ENCODE measurements around the gene ZIC2.

DNA sequence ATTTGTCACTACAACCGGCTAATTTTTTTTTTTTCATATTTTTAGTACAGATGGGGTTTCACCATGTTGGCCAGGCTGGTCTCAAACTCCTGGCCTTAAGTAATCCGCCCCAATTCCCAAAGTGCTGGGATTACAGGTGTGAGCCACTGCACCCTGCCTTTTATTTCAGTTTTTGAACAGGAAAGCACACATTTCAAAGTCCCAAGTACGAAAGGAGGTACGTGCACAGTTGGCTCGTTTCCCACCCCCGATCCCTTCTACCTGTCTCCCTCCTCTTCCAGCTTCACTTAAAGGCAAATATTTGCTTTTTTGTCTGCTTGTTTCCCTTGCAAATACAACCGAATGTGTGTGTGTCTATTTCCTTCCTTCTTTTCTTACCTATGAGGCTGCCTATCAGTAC is 40.5 kb upstream of the ZIC2 start:
- TF ChIP-seq, protein P1, sequence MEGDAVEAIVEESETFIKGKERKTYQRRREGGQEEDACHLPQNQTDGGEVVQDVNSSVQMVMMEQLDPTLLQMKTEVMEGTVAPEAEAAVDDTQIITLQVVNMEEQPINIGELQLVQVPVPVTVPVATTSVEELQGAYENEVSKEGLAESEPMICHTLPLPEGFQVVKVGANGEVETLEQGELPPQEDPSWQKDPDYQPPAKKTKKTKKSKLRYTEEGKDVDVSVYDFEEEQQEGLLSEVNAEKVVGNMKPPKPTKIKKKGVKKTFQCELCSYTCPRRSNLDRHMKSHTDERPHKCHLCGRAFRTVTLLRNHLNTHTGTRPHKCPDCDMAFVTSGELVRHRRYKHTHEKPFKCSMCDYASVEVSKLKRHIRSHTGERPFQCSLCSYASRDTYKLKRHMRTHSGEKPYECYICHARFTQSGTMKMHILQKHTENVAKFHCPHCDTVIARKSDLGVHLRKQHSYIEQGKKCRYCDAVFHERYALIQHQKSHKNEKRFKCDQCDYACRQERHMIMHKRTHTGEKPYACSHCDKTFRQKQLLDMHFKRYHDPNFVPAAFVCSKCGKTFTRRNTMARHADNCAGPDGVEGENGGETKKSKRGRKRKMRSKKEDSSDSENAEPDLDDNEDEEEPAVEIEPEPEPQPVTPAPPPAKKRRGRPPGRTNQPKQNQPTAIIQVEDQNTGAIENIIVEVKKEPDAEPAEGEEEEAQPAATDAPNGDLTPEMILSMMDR (IDR thresholded peaks at IDR 0.05): no peak
- TF ChIP-seq POLR2A (IDR thresholded peaks at IDR 0.05): no peak

Measured in lower leg skin (tissue), 3 donors.